GM19238 (cell line): ENCODE data around the gene MPHOSPH9.
"Not testable (repeated sequence)": the region's sequence is repeated elsewhere in the genome, so short reads cannot be mapped to it uniquely, and the experiment has no call there.

Experiments used
- DNase-seq: peaks from one replicate; pipeline ENCODE4 v3.0.0; 2011; ENCODE audit warnings: low spot score; ENCODE audit not compliant: insufficient read length

The MPHOSPH9 gene

DNA sequence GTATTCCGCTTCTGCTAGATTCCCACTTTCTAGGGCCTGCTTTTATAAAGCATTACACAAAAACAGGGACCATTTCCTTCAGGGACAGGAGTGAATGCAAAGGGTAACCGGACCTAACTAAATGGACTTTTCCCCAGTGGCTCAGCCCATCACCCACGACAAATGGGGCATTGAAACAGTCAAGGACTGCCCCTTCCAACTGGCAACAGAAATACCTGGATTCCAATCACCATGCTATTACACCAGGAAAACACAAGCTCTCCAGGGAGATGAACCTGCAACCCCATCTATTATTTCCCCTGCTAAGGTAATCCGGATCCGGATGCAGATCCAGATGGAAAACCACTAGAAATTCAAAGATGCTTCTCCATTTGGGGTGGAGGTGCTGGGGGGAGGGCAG is 1.0 kb downstream of the MPHOSPH9 start:
- no peak for DNase-seq

- no peak for DNase-seq
Observed at GRCh38 chr12:123229051-123229450, 3.9 kb downstream of the MPHOSPH9 start.

DNA sequence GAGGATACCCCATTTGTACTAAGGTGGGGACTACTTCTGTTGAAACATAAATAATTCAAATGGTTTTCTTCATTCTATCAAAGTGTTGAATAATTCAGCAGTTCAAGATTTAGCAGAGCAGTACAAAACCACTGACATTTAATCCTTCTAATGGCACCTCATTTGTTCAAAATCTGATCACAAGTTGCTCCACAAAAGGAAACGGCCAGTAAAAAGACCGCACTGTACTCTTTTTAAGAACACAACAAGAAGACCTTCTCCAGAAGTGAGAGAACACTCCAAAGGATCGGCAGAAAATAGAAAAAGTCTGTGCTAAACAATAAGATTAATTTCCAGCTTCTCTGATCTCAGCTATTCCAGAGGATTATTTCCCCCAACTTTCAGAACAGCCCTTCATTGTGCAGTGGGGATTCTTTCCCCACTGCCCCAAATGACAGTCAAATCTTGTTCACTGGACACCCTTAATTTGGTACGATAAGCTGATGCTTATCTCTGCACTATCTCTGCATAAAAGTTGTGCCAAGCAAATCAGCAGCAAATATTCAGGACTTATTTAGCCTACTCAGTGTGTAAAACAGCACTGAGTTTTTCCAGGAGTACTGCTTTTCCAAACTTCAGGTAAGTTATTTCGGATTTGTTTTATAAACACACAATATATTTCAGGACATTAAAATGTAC is 5.2 kb downstream of the MPHOSPH9 start:
- no peak for DNase-seq

GRCh38 chr12:123225443-123225842 is 7.5 kb downstream of the MPHOSPH9 start:
- no peak for DNase-seq

DNA sequence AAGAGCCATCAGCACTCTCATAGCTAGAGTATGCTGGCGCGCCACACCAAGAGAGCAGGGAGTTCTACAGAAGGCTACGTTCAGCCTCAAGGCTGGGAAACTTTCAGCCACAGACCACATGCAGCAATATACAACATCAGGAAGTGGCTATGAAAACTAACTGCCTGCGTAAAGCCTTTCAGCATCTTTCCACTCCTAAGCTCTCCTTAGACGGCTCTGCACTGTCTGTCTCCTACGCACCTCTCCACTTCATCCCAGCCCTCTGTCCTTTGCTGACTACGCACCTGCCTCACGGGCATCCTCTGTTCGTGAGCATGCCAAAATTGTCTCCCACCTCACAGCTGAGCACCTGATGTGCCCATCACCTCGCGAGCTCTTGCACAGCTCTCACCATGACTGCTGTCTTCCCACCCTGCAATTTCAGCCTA is 9.7 kb downstream of the MPHOSPH9 start:
- no peak for DNase-seq

GRCh38 chr12:123207815-123208214 is 25.1 kb downstream of the MPHOSPH9 start:
- not testable (repeated sequence) for DNase-seq

DNA sequence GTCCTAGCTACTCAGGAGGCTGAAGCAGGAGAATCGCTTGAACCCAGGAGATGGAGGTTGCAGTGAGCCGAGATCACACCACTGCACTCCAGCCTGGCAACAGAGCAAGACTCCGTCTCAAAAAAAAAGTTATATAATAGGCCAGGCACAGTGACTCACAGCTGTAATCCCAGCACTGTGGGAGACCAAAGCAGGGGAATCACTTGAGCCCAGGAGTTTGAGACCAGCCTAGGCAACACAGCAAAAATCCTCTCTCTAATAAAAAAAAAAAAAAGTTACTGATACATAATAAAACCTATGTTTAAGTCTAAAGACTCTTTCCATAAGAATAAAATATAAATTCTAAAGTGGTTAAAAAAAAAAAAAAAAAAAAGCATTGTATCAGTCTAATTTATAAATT is 26.1 kb downstream of the MPHOSPH9 start:
- not testable (repeated sequence) for DNase-seq

DNA sequence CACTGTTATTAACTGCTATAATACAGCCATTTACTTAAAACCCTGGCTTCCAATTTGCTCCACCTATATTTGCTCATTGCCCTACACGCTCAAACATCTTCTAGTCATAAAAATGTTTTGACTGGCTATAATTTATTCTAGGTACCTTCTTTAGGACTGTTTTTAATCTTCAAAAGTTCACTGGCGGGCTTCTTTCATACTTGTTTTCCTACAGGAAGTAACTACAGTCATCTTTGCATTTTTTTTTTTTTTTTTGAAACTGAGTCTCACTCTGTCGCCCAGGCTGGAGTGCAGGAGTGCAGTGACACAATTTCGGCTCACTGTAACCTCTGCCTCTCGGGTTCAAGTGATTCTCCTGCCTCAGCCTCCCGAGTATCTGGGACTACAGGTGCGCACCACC is 32.5 kb downstream of the MPHOSPH9 start:
- DNase-seq: no peak

- no peak for DNase-seq
Observed at GRCh38 chr12:123199936-123200335, 33.0 kb downstream of the MPHOSPH9 start.

DNA sequence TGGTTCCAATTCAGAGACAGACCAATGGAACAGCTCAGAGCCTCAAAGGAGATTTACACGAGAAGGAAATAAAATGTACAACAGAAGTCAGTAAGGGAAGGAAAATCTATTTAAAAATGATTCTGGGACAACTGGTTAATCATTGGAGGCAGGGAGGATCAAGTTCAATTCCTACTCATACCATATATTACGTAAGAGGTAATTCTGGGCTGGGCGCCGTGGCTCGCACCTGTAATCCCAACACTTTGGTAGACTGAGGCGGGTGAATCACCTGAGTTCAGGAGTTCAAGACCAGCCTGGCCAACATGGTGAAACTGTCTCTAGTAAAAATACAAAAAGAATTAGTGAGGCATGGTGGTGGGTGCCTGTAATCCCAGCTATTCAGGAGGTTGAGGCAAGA is 45.3 kb downstream of the MPHOSPH9 start:
- DNase-seq: no peak

- DNase-seq: no peak
Observed at GRCh38 chr12:123180171-123180570, 52.8 kb downstream of the MPHOSPH9 start.

- no peak for DNase-seq
Observed at GRCh38 chr12:123171967-123172366, 61.0 kb downstream of the MPHOSPH9 start.

- DNase-seq: no peak
Observed at GRCh38 chr12:123167329-123167728, 65.6 kb downstream of the MPHOSPH9 start.

DNA sequence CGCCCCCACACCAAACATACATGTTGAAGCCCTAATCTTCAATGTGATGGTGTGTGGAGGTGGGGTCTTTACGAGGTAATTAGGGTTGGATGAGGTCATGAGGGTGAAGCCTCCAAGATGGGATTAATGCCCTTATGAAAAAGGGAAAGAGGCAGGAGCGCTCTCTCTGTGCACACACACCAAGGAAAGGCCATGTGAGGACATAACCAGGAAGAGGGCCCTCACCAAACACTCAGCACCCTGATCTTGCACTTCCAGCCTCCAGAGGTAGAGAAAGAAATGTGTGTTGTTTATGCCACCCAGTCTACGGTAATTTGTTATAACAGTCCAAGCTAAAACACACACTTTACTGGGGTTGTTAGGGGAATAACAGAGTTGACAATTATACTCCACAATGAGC is 67.4 kb downstream of the MPHOSPH9 start:
- DNase-seq: no peak

GRCh38 chr12:123164710-123165261 is 68.2 kb downstream of the MPHOSPH9 start:
- DNase-seq: no peak

DNA sequence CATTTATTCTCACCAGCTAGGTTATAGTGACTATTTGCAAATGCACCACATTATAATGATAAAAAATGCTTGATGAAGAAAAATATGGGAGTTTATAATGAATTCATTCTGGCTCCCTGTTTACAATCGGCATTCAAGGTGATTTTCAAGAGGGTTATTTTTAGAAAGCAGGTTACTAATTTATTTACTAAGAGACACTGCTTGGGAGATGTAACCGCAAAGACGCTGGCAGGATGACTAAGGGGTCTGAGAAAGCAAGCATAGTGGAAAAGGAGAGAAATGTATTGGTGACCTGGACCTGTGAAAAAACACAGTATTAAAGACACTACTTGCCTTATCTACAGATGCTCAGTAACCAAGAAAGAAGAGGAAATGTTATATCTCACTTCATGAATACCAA is 68.7 kb downstream of the MPHOSPH9 start:
- no peak for DNase-seq

GRCh38 chr12:123163227-123163626 is 69.7 kb downstream of the MPHOSPH9 start:
- no peak for DNase-seq

GRCh38 chr12:123160801-123161487 is 72.0 kb downstream of the MPHOSPH9 start:
- no peak for DNase-seq

DNA sequence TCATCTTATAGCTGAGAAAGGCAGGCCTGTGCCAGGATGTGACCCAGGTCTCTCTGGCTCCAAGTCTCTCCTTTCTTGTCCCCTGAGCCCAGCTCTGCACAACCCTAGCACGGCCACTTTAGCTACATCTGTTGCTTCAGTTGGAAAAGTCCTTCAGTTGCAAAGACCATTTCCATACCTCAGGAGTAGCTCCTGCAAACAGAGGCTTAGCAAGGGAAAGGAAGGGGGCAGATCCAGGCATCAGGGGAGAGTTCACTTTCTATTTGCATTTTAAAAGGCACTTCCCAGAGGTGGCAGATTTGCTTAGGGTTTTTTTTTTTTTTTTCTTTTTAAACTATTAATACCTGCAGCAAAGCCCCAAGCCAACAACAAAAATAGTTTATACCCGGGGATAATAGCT is 79.0 kb downstream of the MPHOSPH9 start:
- no peak for DNase-seq

GRCh38 chr12:123152833-123153232 is 80.1 kb downstream of the MPHOSPH9 start:
- DNase-seq: no peak

GRCh38 chr12:123151457-123152454 is 81.2 kb downstream of the MPHOSPH9 start:
- DNase-seq: no peak
